HFFc6 (cell line): ENCODE data around the gene WDR86. TPM values are rescaled to one million over a fixed set of nuclear protein-coding genes. Genes with fewer than 3 reads are reported as not detected.

Experiments used
- DNase-seq: peaks from one replicate; pipeline ENCODE4 v3.0.0-alpha.2; 2018
- H3K27ac Mint-ChIP-seq: 2 replicates; pipeline ENCODE4 v1.8.0; 2020; ENCODE audit warnings: mild to moderate bottlenecking, mixed read lengths
- H3K27me3 Mint-ChIP-seq: 2 replicates; pipeline ENCODE4 v1.8.0; 2021; ENCODE audit warnings: mild to moderate bottlenecking, moderate library complexity, mixed read lengths; ENCODE audit not compliant: insufficient read depth
- H3K36me3 Mint-ChIP-seq: 2 replicates; pipeline ENCODE4 v1.8.0; 2021; ENCODE audit warnings: low read depth, mixed read lengths
- H3K4me1 Mint-ChIP-seq: 2 replicates; pipeline ENCODE4 v1.8.0; 2020; ENCODE audit warnings: low read depth, mixed read lengths
- H3K4me3 Mint-ChIP-seq: 2 replicates; pipeline ENCODE4 v1.8.0; 2020; ENCODE audit warnings: mild to moderate bottlenecking, moderate library complexity, mixed read lengths
- H3K9me3 Mint-ChIP-seq: 2 replicates; pipeline ENCODE4 v1.8.0; 2020; ENCODE audit warnings: mild to moderate bottlenecking, mixed read lengths
- CTCF ChIP-seq: fragments of 200-600 bp; sonication (generic); IDR thresholded peaks from 2 replicates; pipeline ENCODE4 v1.5.0; 2021; ENCODE audit warnings: antibody characterized with exemption, mild to moderate bottlenecking
- total RNA-seq, 6 experiments: library from RNA; stranded (reverse); fragmentation: NEBNext Ultra II Directional; extraction: Animal tissue kit (Norgen Biotek cat#: 25700); gene quantifications; 2 replicates in 1 of 6; 3 replicates in 5 of 6; pipeline ENCODE4 v1.2.3, GENCODE V29; 2021

The WDR86 gene
- total RNA-seq, 6 experiments from 2014 or later = not detected

DNA sequence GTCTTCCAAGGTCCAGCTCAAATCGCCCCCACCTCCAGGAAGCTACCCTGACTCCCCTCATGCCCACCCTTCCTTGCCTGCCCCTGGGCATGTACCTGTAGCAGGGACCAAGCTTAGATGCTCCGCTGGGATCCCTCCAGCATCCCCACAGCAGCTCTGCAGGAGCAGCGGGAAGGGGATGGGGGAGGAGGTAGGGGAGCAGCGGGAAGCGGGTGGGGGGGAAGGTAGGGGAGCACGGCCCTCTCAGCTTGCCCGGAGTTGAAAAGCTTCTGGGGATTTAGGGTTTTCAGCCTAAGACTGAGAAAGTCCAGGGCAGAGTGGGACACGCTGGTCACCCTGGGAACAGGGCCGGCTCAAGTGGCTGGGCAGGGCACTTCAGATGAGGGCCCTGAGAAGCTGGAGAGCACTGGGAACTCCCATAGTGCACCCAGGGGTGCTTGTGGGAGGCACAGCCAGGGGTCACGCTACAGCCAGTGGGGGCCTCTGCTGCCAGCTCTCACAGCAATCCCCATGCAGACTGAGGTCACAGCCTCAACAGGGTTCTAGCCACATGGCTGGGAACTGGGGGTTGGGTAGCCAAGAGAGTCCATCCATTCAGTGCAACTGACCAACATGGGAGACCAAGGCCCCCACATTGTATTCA, 13.4 kb downstream of the WDR86 start:
- Mint-ChIP-seq H3K4me3 (no peak overlapping the region), H3K4me1 (no peaks in the 10 kb centered on the region), H3K36me3 (no peaks in the 10 kb centered on the region), H3K27me3 (peaks cover 26% of the 10 kb centered on the region), H3K9me3 (no peaks in the 10 kb centered on the region; the same call in 1 of the 2 replicates), H3K27ac (no peak overlapping the region)
- DNase-seq = no peak
- TF ChIP-seq CTCF = no peak

- no peak for TF ChIP-seq CTCF
- Mint-ChIP-seq H3K27me3 (peaks cover 29% of the 10 kb centered on the region), H3K27ac (no peak overlapping the region), H3K36me3 (no peaks in the 10 kb centered on the region), H3K9me3 (no peaks in the 10 kb centered on the region; the same call in 1 of the 2 replicates), H3K4me1 (no peaks in the 10 kb centered on the region), H3K4me3 (no peak overlapping the region)
- DNase-seq = no peak
Measured at GRCh38 chr7:151395036-151395367, 14.8 kb downstream of the WDR86 start.

DNA sequence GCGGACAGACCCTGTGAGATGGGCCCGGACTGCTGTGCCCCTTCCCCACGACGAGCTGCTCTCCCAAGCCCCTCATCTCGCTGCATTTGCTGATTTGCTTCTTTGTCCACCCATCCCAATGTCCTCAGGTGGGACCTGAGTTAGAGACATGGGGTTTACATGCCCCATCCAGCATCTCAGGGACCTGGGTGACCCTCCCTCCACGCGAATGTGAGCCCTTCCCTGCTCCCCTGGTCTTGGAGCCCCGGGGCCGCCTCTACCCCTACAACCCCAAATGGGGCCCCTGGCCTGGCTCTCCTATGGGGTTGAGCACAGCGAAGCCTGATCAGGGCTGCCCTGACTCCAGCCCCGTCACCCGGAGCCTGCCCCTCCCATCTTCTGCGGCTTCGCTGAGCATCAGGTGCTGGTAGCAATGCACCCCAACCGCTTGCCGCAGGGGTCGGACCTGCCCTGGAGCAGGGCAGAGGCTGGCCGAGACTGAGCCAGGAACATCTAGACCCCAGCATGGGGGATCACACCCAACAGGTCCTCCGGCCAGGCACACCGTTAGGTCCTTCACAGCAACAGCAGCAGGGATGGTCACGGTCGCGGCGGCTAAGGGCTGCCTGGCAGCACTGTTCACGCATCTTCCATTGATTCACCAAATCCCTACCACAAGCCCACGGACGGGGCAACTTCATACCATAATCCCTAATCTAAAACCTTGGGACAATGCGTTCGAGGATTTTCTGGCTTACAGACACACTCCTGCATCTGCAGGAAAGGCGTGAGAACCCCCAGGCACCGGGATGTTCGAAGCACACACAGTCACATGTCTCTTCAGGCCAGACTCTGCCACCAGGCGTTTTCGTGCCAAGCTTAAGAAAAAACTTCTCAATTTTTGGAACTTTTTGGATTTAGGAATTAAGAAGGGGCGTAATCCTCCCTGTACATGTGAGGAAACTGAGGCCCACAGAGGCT, 15.5 kb downstream of the WDR86 start:
- no peak for TF ChIP-seq CTCF
- no peak overlapping the region for H3K27ac Mint-ChIP-seq
- peaks cover 29% of the 10 kb centered on the region for H3K27me3 Mint-ChIP-seq
- no peaks in the 10 kb centered on the region for H3K4me1 Mint-ChIP-seq
- no peaks in the 10 kb centered on the region for H3K36me3 Mint-ChIP-seq
- no peak for DNase-seq
- no peaks in the 10 kb centered on the region; the same call in 1 of the 2 replicates for H3K9me3 Mint-ChIP-seq
- H3K4me3 Mint-ChIP-seq = no peak overlapping the region

- Mint-ChIP-seq H3K4me1 (no peaks in the 10 kb centered on the region), H3K27me3 (peaks cover 35% of the 10 kb centered on the region), H3K36me3 (no peaks in the 10 kb centered on the region), H3K9me3 (no peaks in the 10 kb centered on the region; the same call in 1 of the 2 replicates), H3K4me3 (no peak overlapping the region), H3K27ac (no peak overlapping the region)
- TF ChIP-seq CTCF = no peak
- no peak for DNase-seq
Measured at GRCh38 chr7:151393031-151393977, 16.5 kb downstream of the WDR86 start.

DNA sequence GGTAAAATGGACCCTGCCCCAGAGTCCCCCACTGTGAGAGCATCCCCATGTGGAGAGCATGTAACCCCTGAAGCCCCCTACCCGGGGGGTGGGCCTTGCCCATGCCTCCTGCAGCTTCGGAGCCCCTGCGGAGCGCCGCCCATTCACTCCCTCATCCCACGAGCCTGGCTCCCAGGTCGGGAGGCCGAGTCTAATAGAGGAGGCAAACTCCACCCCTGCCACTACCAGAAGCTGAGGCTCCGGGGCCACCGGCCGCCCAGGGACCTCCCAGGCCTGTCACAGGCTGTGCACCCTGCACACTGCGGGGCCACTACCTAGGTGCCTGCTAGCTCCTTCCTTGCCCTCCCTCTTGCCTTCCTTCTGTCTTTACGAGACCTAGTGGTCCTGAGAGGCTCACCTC, 17.4 kb downstream of the WDR86 start:
- Mint-ChIP-seq H3K27me3 (peaks cover 35% of the 10 kb centered on the region), H3K4me3 (no peak overlapping the region), H3K36me3 (no peaks in the 10 kb centered on the region), H3K27ac (no peak overlapping the region), H3K9me3 (no peaks in the 10 kb centered on the region; the same call in 1 of the 2 replicates), H3K4me1 (no peaks in the 10 kb centered on the region)
- DNase-seq = no peak
- TF ChIP-seq CTCF = no peak
